K562 (cell line): ENCODE results near the gene TMC8.

Experiments used
- EGR1 ChIP-seq: fragments of 450-650 bp; conservative IDR thresholded peaks from 2 replicates; pipeline ENCODE4 v1.6.1; 2017; ENCODE audit warnings: mild to moderate bottlenecking
- ETV6 ChIP-seq, 3 experiments: fragments of 150-350 bp in 1 of 3; sonication (generic) in 1 of 3; formaldehyde crosslinking in 1 of 3; IDR thresholded peaks; 2 replicates each; pipeline versions ENCODE4 v1.6.1 to v1.8.0; 2014 to 2022; ENCODE audit warnings: borderline replicate concordance in 2 of 3, low read depth in 2 of 3, antibody characterized with exemption in 1 of 3, low read length in 1 of 3, mild to moderate bottlenecking in 1 of 3, missing genetic modification reagents in 1 of 3
- HDAC2 ChIP-seq: fragments of 450-650 bp; IDR thresholded peaks from 2 replicates; pipeline ENCODE4 v1.6.1; 2016; ENCODE audit warnings: mild to moderate bottlenecking
- HMG20A ChIP-seq: fragments of 450-650 bp; formaldehyde crosslinking; conservative IDR thresholded peaks from 2 replicates; pipeline ENCODE4 v1.4.0; 2020; ENCODE audit warnings: mild to moderate bottlenecking, mixed read lengths
- TFAM ChIP-seq: fragments of 250-450 bp; sonication (Bioruptor Pico); conservative IDR thresholded peaks from 2 replicates; pipeline ENCODE4 v1.5.0; 2021; ENCODE audit warnings: mild to moderate bottlenecking, moderate library complexity
- TF ChIP-seq, protein P1 (sequence below): fragments of 250-450 bp; sonication (Bioruptor Pico); IDR thresholded peaks from 2 replicates; pipeline ENCODE4 v1.4.0; 2020; ENCODE audit warnings: mild to moderate bottlenecking
- TF ChIP-seq, protein P2 (sequence below): sonication (generic); formaldehyde crosslinking; IDR thresholded peaks from 2 replicates; pipeline ENCODE4 v1.9.0; 2022; ENCODE audit warnings: mild to moderate bottlenecking, missing genetic modification reagents
- TF ChIP-seq, protein P3 (sequence below), 3 experiments: IDR thresholded peaks in 2 of 3; conservative IDR thresholded peaks in 1 of 3; 2 replicates each; pipeline ENCODE4 v1.5.1; 2011 to 2012; ENCODE audit warnings: low read length in 3 of 3, mild to moderate bottlenecking in 3 of 3, control low read depth in 2 of 3, improper control_type of control experiment in 1 of 3, inconsistent platforms in 1 of 3, low read depth in 1 of 3, mixed read lengths in 1 of 3, moderate library complexity in 1 of 3; ENCODE audit not compliant: insufficient read depth in 2 of 3

DNA sequence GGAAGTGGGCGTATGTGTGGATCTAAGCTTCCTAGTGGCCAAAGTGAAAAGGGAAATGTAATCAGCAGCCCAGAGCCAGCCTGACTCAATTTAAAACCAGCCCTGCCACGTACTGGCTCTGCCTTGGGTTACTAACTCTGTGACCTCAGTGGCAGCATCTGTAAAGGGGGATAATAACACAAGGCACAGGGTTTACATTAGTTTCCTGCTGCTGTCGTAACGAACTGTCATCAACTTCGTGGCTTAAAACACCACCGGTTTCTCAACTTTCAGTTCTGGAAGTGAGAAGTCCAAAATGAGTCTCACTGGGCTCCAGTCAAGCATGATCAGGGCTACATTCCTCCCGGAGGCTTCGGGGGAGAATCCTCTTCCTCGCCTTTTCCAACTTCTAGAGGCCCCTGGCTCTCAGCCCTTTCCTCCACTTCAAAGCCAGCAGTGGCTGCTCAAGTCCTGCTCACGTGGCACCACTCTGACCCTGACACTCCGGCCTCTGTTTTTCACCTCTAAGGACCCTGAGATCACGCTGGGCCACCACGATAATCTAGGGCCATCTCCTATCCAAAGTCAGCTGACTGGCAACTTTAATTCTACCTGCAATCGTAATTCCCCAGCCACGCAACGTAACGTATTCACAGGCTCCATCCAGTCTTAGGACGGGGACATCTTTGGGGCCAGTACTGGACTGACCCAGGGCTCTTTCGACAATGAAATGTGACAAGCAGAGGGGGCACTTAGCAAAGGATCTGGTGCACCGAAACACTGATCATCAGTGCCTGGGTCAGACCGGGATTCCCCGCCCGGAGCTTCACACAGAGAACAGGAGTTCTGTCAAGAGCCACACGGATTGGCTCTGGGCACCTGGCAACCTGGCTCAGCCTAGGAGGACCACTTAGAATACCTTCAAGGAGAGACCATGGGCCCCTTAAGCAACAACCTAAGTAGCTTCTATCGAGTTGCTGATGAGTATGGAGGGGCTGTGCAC, 16.5 kb upstream of the TMC8 start:
- TF ChIP-seq HDAC2 = no peak
- TF ChIP-seq EGR1 = no peak
- TF ChIP-seq ETV6 (IDR thresholded peaks at IDR 0.05; ENCODE audit: borderline replicate concordance in 1 of 2, low read depth in 2 of 2, low read length in 1 of 2) = no peak
- TF ChIP-seq ETV6 (CRISPR knock-in tag; IDR thresholded peaks at IDR 0.05; ENCODE audit: borderline replicate concordance) = no peak
- TF ChIP-seq, protein P1, sequence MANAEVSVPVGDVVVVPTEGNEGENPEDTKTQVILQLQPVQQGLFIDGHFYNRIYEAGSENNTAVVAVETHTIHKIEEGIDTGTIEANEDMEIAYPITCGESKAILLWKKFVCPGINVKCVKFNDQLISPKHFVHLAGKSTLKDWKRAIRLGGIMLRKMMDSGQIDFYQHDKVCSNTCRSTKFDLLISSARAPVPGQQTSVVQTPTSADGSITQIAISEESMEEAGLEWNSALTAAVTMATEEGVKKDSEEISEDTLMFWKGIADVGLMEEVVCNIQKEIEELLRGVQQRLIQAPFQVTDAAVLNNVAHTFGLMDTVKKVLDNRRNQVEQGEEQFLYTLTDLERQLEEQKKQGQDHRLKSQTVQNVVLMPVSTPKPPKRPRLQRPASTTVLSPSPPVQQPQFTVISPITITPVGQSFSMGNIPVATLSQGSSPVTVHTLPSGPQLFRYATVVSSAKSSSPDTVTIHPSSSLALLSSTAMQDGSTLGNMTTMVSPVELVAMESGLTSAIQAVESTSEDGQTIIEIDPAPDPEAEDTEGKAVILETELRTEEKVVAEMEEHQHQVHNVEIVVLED = no peak
- TF ChIP-seq, protein P2, sequence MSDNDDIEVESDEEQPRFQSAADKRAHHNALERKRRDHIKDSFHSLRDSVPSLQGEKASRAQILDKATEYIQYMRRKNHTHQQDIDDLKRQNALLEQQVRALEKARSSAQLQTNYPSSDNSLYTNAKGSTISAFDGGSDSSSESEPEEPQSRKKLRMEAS (CRISPR knock-in tag) = no peak
- no peak for TF ChIP-seq HMG20A (CRISPR knock-in tag)
- TF ChIP-seq, protein P3, sequence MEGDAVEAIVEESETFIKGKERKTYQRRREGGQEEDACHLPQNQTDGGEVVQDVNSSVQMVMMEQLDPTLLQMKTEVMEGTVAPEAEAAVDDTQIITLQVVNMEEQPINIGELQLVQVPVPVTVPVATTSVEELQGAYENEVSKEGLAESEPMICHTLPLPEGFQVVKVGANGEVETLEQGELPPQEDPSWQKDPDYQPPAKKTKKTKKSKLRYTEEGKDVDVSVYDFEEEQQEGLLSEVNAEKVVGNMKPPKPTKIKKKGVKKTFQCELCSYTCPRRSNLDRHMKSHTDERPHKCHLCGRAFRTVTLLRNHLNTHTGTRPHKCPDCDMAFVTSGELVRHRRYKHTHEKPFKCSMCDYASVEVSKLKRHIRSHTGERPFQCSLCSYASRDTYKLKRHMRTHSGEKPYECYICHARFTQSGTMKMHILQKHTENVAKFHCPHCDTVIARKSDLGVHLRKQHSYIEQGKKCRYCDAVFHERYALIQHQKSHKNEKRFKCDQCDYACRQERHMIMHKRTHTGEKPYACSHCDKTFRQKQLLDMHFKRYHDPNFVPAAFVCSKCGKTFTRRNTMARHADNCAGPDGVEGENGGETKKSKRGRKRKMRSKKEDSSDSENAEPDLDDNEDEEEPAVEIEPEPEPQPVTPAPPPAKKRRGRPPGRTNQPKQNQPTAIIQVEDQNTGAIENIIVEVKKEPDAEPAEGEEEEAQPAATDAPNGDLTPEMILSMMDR (IDR thresholded peaks at IDR 0.05 in 2 of 3, conservative IDR thresholded peaks at IDR 0.05 in 1 of 3; ENCODE audit: insufficient read depth in 2 of 3, low read depth in 1 of 3, low read length in 3 of 3) = no peak
- no peak for TF ChIP-seq TFAM (CRISPR knock-in tag)
